D721Med (cell line): ENCODE data around the gene FEZ2.

ENCODE experiments used
- DNase-seq: peaks from one replicate; pipeline ENCODE4 v3.0.0; 2011; ENCODE audit warnings: low spot score; ENCODE audit not compliant: insufficient read length
- FAIRE-seq: peaks from 2 replicates; lab custom pipeline; 2011; peaks lifted over from hg19 to GRCh38; lab: Jason Lieb, UNC
- TF ChIP-seq, protein P1 (sequence below): IDR thresholded peaks from 2 replicates; pipeline ENCODE4 v1.5.1; 2012; ENCODE audit warnings: mild to moderate bottlenecking, control low read depth; ENCODE audit not compliant: insufficient read depth; ENCODE audit errors: missing control alignments

The FEZ2 gene

DNA sequence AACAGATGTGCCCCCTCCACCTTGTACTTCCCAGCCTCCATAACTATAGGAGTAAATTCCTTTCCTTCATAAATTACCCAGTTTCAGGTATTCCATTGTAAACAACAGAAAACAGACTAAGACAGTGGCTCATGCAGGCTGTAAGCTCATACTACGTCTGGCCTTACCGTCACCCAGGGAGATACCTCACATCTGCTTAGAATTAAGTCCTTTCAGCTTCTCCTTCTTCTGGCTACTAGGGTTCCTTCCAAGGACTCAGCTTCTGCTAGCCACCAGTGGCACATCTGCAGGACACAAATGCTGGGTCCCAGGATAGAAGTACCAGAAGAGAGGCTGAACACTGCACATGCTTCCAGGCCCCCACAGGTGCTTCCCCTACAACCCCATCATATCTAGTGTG lies 22.4 kb upstream of the FEZ2 start:
- FAIRE-seq (no peak), DNase-seq (no peak)
- TF ChIP-seq, protein P1, sequence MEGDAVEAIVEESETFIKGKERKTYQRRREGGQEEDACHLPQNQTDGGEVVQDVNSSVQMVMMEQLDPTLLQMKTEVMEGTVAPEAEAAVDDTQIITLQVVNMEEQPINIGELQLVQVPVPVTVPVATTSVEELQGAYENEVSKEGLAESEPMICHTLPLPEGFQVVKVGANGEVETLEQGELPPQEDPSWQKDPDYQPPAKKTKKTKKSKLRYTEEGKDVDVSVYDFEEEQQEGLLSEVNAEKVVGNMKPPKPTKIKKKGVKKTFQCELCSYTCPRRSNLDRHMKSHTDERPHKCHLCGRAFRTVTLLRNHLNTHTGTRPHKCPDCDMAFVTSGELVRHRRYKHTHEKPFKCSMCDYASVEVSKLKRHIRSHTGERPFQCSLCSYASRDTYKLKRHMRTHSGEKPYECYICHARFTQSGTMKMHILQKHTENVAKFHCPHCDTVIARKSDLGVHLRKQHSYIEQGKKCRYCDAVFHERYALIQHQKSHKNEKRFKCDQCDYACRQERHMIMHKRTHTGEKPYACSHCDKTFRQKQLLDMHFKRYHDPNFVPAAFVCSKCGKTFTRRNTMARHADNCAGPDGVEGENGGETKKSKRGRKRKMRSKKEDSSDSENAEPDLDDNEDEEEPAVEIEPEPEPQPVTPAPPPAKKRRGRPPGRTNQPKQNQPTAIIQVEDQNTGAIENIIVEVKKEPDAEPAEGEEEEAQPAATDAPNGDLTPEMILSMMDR, result no peak

DNA sequence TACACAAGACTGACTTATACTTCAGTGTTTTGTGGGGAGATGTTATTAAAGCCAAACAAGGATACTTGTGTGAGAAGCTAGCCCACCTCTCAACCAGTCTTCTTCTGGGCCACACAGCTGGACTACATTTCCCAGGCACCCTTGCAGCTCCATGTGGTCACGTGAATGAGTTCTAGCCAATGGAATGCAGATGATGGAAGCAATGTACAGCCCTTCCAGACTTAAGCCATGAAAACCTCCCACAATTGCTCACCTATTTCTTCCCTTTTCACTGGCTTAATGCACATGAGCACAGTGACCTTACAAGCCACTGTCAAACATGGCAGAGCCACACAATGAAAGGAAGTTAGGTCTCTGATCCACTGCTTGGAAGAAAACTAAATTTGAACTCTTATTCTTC lies 20.4 kb upstream of the FEZ2 start:
- DNase-seq (no peak), FAIRE-seq (no peak)
- TF ChIP-seq, protein P1, result no peak

DNA sequence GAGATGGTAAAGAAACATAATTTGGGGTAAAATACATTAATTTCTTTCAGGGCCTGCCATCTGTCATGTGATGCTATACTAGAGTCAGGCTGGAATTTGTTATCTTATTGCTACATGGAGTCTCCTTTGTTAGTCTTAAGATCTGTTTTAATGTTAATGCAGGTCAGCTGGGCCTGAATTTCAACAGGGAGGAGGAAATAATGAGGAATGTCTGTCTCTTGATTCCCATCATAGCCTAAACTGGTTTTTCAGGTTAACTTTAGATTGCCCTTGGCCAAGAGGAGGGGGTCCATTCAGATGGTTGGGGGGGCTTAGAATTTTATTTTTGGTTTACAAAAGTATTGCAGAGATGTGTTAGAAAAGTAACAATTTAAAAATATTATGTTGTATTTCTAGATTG lies 19.0 kb upstream of the FEZ2 start:
- TF ChIP-seq, protein P1, result no peak
- no peak for FAIRE-seq
- no peak for DNase-seq

DNA sequence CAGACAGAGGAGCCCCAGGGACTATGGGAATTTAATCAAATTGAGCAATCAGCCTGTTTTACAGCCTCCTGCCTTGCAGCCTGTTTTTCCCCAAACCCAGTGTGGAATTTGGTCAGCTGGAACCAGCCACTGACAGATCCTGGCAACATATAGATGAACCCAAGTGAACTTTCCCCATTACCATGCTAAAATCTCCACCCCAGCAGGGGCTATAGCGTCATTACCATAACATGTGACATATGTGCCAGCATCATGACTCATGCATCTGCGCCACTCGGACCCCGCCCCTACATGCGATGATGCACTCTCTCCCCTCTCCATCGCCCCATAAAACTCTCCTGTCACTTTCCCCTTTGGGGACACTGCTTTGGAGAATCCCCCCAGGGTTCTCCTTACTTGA lies 17.3 kb upstream of the FEZ2 start:
- no peak for FAIRE-seq
- DNase-seq, result no peak
- TF ChIP-seq, protein P1, result no peak

DNA sequence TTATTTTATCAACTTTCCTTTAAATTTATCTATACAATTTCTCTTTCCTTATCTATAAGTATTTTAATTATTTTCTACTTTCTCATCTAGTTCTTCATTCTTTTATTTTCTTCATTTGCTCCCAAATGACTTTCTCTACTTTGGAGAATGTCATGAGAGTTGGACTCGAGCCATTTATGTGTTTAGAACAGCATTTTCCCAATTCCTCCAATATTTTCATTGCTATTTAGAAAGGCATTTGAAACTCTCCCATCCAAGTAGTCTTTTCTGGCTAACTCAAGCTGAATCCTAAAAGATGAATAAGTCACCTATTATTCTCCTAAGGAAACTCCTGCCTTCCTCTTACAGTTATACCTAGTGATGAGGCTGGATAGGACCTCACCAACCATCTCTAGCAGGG lies 15.8 kb upstream of the FEZ2 start:
- DNase-seq (no peak), FAIRE-seq (no peak)
- TF ChIP-seq, protein P1, result no peak

DNA sequence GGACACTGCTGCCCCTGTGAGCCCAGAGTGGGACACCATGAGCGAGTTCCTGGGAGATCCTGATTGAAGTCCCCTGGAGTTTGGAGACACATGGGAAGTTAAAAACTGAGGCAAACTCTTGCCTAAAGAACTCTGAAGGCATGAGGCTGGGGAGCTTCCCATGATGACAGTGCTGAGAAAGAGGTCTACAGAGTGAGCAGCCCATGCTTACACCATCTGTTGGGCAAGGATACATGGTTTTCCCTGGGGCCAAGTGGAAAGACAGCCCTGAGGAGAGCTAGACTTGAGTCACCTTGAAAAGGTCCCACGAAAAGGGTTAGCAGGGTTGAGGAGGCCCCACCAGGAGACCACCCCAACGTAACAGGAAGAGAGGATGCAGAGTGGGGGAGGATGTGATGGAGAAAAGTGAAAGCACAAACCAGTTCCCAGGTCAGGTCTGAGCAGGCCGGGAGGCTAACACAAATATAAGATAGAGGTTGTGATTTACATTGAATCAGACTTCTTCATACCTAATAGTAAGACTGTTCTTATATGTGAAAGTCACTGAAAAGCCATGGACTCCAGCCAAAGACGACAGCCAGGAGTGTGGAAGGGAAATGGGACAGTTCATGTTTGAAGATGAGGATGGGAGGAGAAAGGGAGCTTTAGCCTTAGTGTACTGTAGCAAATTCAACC lies 13.5 kb upstream of the FEZ2 start:
- FAIRE-seq, result no peak
- TF ChIP-seq, protein P1, result no peak
- DNase-seq, result no peak

DNA sequence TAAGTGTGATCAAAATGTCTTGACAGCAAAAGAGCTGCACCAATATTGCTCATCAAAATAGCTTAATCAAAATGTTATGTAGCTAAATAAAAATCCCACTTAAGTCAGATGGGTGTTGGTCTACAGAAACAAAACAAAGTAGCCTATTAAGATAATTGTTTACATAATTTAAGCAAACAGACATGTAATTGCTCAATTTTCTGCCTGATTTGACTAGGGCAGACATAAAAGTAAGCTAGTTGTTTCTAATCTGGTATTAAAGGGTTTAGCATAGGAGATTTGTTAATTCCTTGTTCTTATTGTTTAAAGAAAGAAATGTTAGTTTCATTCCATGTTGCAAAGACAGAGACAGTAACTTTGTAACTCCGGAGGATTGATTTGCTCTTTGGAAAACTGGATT lies 11.5 kb upstream of the FEZ2 start:
- TF ChIP-seq, protein P1, result no peak
- FAIRE-seq (peak; percentile 56), DNase-seq (no peak)
